Measurements from ENCODE around the gene PCGF2.
A peak's percentile ranks its signal among the peaks of the same experiment; 100 is the strongest.

- no peak for TF ChIP-seq EZH2 (IDR thresholded peaks at IDR 0.05; ENCODE audit: borderline replicate concordance, insufficient read depth, low read length, poor library complexity, severe bottlenecking)
- TF ChIP-seq, protein P1, sequence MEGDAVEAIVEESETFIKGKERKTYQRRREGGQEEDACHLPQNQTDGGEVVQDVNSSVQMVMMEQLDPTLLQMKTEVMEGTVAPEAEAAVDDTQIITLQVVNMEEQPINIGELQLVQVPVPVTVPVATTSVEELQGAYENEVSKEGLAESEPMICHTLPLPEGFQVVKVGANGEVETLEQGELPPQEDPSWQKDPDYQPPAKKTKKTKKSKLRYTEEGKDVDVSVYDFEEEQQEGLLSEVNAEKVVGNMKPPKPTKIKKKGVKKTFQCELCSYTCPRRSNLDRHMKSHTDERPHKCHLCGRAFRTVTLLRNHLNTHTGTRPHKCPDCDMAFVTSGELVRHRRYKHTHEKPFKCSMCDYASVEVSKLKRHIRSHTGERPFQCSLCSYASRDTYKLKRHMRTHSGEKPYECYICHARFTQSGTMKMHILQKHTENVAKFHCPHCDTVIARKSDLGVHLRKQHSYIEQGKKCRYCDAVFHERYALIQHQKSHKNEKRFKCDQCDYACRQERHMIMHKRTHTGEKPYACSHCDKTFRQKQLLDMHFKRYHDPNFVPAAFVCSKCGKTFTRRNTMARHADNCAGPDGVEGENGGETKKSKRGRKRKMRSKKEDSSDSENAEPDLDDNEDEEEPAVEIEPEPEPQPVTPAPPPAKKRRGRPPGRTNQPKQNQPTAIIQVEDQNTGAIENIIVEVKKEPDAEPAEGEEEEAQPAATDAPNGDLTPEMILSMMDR (IDR thresholded peaks at IDR 0.05; ENCODE audit: poor library complexity, severe bottlenecking): peak; percentile 39
- TF ChIP-seq EP300 (conservative IDR thresholded peaks at IDR 0.05; ENCODE audit: poor library complexity, severe bottlenecking): no peak
- TF ChIP-seq MXI1 (conservative IDR thresholded peaks at IDR 0.05; ENCODE audit: poor library complexity, severe bottlenecking): peak; percentile 26
- no peak for TF ChIP-seq TAF1 (IDR thresholded peaks at IDR 0.05; ENCODE audit: low read depth)
- TF ChIP-seq POLR2AphosphoS5 (IDR thresholded peaks at IDR 0.05): peak; percentile 21
- TF ChIP-seq, protein P2, sequence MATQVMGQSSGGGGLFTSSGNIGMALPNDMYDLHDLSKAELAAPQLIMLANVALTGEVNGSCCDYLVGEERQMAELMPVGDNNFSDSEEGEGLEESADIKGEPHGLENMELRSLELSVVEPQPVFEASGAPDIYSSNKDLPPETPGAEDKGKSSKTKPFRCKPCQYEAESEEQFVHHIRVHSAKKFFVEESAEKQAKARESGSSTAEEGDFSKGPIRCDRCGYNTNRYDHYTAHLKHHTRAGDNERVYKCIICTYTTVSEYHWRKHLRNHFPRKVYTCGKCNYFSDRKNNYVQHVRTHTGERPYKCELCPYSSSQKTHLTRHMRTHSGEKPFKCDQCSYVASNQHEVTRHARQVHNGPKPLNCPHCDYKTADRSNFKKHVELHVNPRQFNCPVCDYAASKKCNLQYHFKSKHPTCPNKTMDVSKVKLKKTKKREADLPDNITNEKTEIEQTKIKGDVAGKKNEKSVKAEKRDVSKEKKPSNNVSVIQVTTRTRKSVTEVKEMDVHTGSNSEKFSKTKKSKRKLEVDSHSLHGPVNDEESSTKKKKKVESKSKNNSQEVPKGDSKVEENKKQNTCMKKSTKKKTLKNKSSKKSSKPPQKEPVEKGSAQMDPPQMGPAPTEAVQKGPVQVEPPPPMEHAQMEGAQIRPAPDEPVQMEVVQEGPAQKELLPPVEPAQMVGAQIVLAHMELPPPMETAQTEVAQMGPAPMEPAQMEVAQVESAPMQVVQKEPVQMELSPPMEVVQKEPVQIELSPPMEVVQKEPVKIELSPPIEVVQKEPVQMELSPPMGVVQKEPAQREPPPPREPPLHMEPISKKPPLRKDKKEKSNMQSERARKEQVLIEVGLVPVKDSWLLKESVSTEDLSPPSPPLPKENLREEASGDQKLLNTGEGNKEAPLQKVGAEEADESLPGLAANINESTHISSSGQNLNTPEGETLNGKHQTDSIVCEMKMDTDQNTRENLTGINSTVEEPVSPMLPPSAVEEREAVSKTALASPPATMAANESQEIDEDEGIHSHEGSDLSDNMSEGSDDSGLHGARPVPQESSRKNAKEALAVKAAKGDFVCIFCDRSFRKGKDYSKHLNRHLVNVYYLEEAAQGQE (IDR thresholded peaks at IDR 0.05; ENCODE audit: borderline replicate concordance): peak; percentile 76
- no peak for TF ChIP-seq RAD21 (conservative IDR thresholded peaks at IDR 0.05)
Observed at GRCh38 chr17:38747463-38748148, 530 bp downstream of the PCGF2 start.

All from neural cell (in vitro differentiated cells).